Fibroblast of skin of right biceps (primary cell): ENCODE results near the gene LGALS13.
"Not testable (repeated sequence)": the region's sequence is repeated elsewhere in the genome, so short reads cannot be mapped to it uniquely, and the experiment has no call there.

Source experiments
- DNase-seq: peaks from one replicate; pipeline ENCODE4 v3.0.0-alpha.2; 2013

LGALS13 gene

DNA sequence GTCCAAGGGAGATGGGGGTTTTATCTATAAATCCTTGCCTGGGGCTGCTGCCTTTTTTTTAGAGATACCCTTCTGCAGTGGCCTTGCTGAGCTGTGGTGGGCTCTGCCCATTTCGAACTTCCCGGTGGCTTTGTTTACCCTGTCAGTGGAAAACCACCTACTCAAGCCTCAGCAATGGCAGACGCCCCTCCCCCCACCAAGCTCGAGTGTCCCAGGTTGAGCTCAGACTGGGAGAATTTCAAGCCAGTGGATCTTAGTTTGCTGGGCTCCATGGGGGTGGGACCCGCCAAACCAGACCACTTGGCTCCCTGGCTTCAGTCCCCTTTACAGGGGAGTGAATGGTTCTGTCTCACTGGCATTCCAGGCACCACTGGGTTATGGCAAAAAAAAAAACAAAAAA, 21.6 kb downstream of the LGALS13 start:
- no peak for DNase-seq

DNA sequence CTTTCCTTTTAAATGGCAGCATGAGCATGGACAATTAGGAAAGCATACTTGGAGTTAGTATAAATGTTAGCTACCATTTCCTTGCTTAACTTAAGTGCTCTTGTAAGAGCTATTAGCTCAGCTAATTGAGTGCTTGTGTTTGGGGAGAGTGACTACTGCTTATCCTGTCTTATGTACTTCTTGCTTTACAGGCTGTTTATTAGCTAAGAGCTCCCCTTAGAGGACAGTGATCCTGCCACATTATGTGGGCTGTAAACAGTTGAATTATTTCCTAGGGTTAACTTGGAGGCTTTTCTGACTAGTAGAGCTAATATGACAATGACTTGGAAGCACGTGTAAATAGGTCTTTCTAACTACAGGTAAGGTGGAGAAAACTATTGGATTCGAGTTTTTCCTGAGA, 25.3 kb downstream of the LGALS13 start:
- not testable (repeated sequence) for DNase-seq

DNA sequence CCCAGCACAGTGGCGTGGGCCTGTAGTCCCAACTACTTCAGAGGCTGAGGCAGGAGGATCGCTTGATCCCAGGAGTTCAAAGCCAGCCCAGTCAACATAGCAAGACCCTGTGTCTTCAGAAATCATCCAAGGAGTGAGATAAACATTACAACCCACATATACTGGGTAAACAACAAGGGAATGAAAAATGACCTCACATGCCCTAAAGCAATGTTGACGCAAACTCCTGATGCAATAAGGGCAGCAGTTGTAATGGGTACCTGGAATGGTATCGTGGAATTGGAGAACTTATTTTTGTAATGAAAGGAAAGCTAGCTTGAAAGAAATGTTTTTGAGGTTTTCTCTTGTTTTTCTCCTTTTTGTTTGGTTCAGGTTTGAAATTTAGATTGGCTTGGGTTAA, 28.9 kb downstream of the LGALS13 start:
- DNase-seq, result no peak

DNA sequence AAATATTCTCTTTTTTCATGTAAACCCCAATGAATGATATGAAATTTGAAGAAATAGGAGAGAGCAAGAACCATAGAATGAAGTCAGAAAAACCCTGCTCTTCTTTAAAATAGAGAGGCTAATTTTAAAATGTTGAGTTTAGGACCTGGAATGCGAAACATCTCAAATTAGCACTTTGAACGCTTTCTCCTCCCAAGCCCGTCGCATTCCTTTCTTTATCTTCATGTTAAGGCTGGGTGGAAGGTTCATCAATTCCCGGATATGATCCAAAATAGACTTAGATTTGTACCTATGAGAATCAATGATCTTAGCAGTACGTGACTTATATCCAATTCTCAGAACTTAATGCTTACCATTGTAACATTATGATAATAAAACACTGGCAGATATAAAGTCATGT, 29.3 kb downstream of the LGALS13 start:
- DNase-seq, result no peak

DNA sequence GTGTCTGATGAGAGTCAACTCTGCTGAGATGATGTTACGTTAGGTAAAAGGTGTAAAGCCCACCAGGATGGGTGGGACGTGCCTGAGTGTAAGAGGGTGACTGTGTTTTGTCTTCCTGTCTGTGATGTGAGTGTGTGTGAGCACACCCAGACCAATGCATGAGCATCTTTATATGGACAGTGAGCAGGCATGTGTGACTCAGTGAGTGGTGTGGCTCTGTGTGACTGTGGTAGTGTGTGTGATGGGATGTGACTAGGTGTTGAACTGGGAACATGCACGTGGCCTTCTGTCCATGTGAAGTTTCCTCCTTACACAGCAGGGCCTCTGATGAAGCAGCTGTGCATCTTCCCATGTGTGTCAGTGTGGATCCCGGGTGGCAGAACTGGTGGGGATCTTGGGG, 35.6 kb downstream of the LGALS13 start:
- no peak for DNase-seq

DNA sequence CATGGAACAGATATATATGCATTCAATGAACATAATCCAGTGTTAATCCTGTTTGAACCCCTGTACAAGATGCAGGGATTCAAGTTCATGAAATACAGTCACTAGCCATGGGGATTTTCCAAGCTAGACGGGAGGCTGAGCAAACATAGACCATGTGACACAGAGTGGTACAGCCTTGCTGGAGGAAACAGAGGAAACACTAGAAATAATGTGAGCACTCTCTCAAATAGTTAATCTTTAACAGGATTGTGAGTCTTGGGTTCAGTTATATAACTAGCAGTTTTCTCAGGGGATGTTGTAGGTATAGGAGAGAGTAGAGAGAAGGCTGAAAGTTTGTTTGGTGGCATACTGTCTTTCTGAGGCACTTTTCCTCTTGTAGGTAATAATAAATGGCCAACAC, 39.4 kb downstream of the LGALS13 start:
- no peak for DNase-seq

DNA sequence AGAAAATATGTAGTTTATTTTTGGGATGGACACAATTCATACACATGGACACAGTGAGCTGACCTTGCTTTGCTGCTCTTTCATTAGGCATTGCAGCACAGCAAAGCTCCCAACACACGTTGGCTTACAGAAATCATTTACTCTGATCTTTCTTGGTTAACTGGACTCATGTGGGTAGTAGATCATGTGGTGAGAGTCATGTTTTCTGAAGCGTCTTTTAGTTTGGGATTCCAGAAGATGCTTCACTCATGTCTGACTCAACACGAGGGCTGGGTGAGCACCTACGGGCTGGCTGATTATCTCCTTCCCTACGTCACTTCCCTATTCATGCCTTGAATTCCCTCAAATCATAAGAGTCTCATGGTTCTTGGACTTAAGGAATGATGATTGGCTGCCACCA, 41.3 kb downstream of the LGALS13 start:
- DNase-seq, result no peak

DNA sequence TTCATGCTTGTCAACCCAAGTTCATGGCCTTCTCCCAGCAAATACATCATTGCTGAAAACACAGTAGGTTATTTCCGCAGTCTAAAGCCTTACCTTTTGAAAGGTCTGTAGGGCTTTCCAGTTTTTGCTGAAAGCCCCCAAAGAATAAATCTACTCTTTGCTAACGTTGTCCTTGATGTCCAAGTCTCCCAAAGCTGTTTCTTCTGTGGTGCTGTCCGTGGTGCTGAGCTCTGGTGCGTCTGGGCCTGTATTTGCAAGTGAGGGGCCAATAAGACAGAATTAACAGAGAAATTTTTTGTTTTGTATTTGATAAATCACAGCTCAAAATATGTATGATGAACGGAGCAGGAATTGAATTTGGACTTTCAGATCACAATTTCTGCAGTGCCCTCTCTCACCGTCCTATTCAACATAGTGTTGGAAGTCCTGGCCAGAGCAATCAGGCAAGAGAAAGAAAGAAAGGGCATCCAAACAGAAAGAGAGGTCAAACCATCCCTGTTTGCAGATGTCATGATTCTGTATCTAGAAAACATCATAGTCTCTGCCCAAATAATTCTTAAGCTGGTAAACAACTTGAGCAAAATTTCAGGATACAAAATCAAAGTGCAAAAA, 43.6 kb downstream of the LGALS13 start:
- peak; percentile 20 for DNase-seq

DNA sequence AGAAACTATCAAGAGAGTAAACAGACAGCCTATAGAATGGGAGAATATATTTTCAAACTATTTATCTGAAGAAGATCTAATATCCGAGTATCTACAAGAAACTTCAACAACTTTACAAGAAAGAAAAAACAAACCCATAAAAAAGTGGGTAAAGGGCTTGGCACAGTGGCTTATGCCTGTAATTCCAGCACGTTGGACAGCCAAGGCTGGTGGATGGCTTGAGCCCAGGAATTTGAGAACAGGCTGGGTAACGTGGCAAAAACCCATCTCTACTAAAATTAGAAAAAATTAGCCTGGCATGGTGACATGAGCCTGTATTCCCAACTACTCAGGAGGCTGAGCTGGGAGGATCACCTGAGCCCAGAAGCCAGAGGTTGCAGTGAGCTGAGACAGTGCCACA, 45.6 kb downstream of the LGALS13 start:
- no peak for DNase-seq

DNA sequence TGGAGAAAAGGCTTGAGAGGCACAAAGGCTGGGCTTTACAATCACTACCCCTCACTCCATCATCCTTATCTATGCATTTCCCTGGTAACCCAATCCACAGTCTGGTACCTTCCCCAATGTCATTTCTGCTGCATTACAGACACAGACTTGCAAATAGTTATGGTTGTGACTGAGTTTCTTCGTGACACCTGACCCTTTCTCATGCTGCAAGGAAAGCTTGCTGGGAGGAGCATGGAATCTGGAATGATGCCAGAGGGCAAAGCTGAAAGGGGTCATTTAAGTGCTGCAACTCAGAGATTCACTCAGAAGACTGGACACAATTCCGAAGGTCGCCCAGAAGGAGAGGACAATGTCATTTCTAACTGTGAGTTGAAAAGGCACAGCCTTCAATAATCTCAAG, 53.3 kb downstream of the LGALS13 start, which contains the start of gene LGALS16:
Gene LGALS16, plus strand, starts transcription at position 301 of the 400 bp plus-strand sequence. Its CDS starts 49 bp downstream, at position 350.
- DNase-seq, result no peak
